Esophagus squamous epithelium (tissue), 4 donors: ENCODE results near the gene IL18.

Experiments used
- CTCF ChIP-seq, 6 experiments: fragments of 450-650 bp in 4 of 6; fragments of 200-600 bp in 2 of 6; sonication (generic) in 2 of 6; IDR thresholded peaks; one replicate each; pipeline ENCODE4 v1.5.1; 2016 to 2019; ENCODE audit warnings: antibody characterized with exemption in 6 of 6, mild to moderate bottlenecking in 4 of 6, moderate library complexity in 4 of 6
- POLR2A ChIP-seq, 4 donors: fragments of 450-650 bp; IDR thresholded peaks; one replicate each; pipeline ENCODE4 v1.6.1; 2017; ENCODE audit warnings: antibody characterized with exemption in 4 of 4, mild to moderate bottlenecking in 4 of 4, moderate library complexity in 3 of 4

- TF ChIP-seq CTCF (IDR thresholded peaks at IDR 0.05) = no peak
- TF ChIP-seq POLR2A (IDR thresholded peaks at IDR 0.05) = no peak
These were observed 67.7 kb downstream of the IL18 start for GRCh38 chr11:112096194-112096593.
